ENCODE results near the gene WWC1.

The WWC1 gene

GRCh38 chr5:168311061-168311566 is 19.7 kb downstream of the WWC1 start:
- H3K9ac ChIP-seq (ENCODE audit: low read length), result no peak overlapping the region
- peaks cover 9% of the 10 kb centered on the region; the same call in 1 of the 2 replicates for H3K27me3 ChIP-seq (ENCODE audit: control insufficient read depth, insufficient read depth, low read length)
- no peak overlapping the region for H3K27ac ChIP-seq (ENCODE audit: low read depth, low read length)
- no peak overlapping the region for H3K4me3 ChIP-seq (ENCODE audit: low read depth, low read length)
- no peaks in the 10 kb centered on the region for H3K36me3 ChIP-seq (ENCODE audit: control insufficient read depth, insufficient read depth, low read length)
- no peaks in the 10 kb centered on the region for H3K9me3 ChIP-seq (ENCODE audit: control insufficient read depth, insufficient read depth, low read depth, low read length)
- H3K4me1 ChIP-seq (ENCODE audit: control insufficient read depth, insufficient read depth, low read length), result peaks cover 17% of the 10 kb centered on the region

- no peaks in the 10 kb centered on the region for H3K9me3 ChIP-seq (ENCODE audit: control insufficient read depth, insufficient read depth, low read depth, low read length)
- peaks cover 9% of the 10 kb centered on the region; the same call in 1 of the 2 replicates for H3K27me3 ChIP-seq (ENCODE audit: control insufficient read depth, insufficient read depth, low read length)
- H3K36me3 ChIP-seq (ENCODE audit: control insufficient read depth, insufficient read depth, low read length), result no peaks in the 10 kb centered on the region
- H3K9ac ChIP-seq (ENCODE audit: low read length), result no peak overlapping the region
- peaks cover 29% of the 10 kb centered on the region for H3K4me1 ChIP-seq (ENCODE audit: control insufficient read depth, insufficient read depth, low read length)
- H3K4me3 ChIP-seq (ENCODE audit: low read depth, low read length), result no peak overlapping the region
- H3K27ac ChIP-seq (ENCODE audit: low read depth, low read length), result no peak overlapping the region
Measured at GRCh38 chr5:168312606-168313295, 21.3 kb downstream of the WWC1 start.

GRCh38 chr5:168313596-168314204 is 22.3 kb downstream of the WWC1 start:
- Histone ChIP-seq H3K27ac (ENCODE audit: low read depth, low read length) (no peak overlapping the region), H3K4me3 (ENCODE audit: low read depth, low read length) (no peak overlapping the region), H3K27me3 (ENCODE audit: control insufficient read depth, insufficient read depth, low read length) (no peaks in the 10 kb centered on the region), H3K4me1 (ENCODE audit: control insufficient read depth, insufficient read depth, low read length) (peaks cover 29% of the 10 kb centered on the region), H3K9me3 (ENCODE audit: control insufficient read depth, insufficient read depth, low read depth, low read length) (no peaks in the 10 kb centered on the region), H3K9ac (ENCODE audit: low read length) (no peak overlapping the region), H3K36me3 (ENCODE audit: control insufficient read depth, insufficient read depth, low read length) (no peaks in the 10 kb centered on the region)

GRCh38 chr5:168314735-168315411 is 23.4 kb downstream of the WWC1 start:
- peaks cover 29% of the 10 kb centered on the region for H3K4me1 ChIP-seq (ENCODE audit: control insufficient read depth, insufficient read depth, low read length)
- H3K9me3 ChIP-seq (ENCODE audit: control insufficient read depth, insufficient read depth, low read depth, low read length), result no peaks in the 10 kb centered on the region
- H3K4me3 ChIP-seq (ENCODE audit: low read depth, low read length), result no peak overlapping the region
- H3K9ac ChIP-seq (ENCODE audit: low read length), result no peak overlapping the region
- H3K36me3 ChIP-seq (ENCODE audit: control insufficient read depth, insufficient read depth, low read length), result no peaks in the 10 kb centered on the region
- H3K27ac ChIP-seq (ENCODE audit: low read depth, low read length), result no peak overlapping the region
- H3K27me3 ChIP-seq (ENCODE audit: control insufficient read depth, insufficient read depth, low read length), result no peaks in the 10 kb centered on the region

GRCh38 chr5:168315416-168316138 is 24.1 kb downstream of the WWC1 start:
- Histone ChIP-seq H3K4me3 (ENCODE audit: low read depth, low read length) (no peak overlapping the region), H3K9me3 (ENCODE audit: control insufficient read depth, insufficient read depth, low read depth, low read length) (no peaks in the 10 kb centered on the region), H3K36me3 (ENCODE audit: control insufficient read depth, insufficient read depth, low read length) (no peaks in the 10 kb centered on the region), H3K27ac (ENCODE audit: low read depth, low read length) (no peak overlapping the region), H3K4me1 (ENCODE audit: control insufficient read depth, insufficient read depth, low read length) (peaks cover 32% of the 10 kb centered on the region), H3K27me3 (ENCODE audit: control insufficient read depth, insufficient read depth, low read length) (no peaks in the 10 kb centered on the region), H3K9ac (ENCODE audit: low read length) (no peak overlapping the region)

- Histone ChIP-seq H3K36me3 (ENCODE audit: control insufficient read depth, insufficient read depth, low read length) (no peaks in the 10 kb centered on the region), H3K27ac (ENCODE audit: low read depth, low read length) (no peak overlapping the region), H3K27me3 (ENCODE audit: control insufficient read depth, insufficient read depth, low read length) (no peaks in the 10 kb centered on the region), H3K9me3 (ENCODE audit: control insufficient read depth, insufficient read depth, low read depth, low read length) (no peaks in the 10 kb centered on the region), H3K4me1 (ENCODE audit: control insufficient read depth, insufficient read depth, low read length) (peaks cover 37% of the 10 kb centered on the region), H3K4me3 (ENCODE audit: low read depth, low read length) (no peak overlapping the region), H3K9ac (ENCODE audit: low read length) (no peak overlapping the region)
Measured at GRCh38 chr5:168316139-168316578, 24.7 kb downstream of the WWC1 start.

GRCh38 chr5:168317096-168317520 is 25.7 kb downstream of the WWC1 start:
- Histone ChIP-seq H3K4me1 (ENCODE audit: control insufficient read depth, insufficient read depth, low read length) (peaks cover 37% of the 10 kb centered on the region), H3K9me3 (ENCODE audit: control insufficient read depth, insufficient read depth, low read depth, low read length) (no peaks in the 10 kb centered on the region), H3K36me3 (ENCODE audit: control insufficient read depth, insufficient read depth, low read length) (no peaks in the 10 kb centered on the region), H3K27ac (ENCODE audit: low read depth, low read length) (no peak overlapping the region), H3K27me3 (ENCODE audit: control insufficient read depth, insufficient read depth, low read length) (no peaks in the 10 kb centered on the region), H3K9ac (ENCODE audit: low read length) (no peak overlapping the region), H3K4me3 (ENCODE audit: low read depth, low read length) (no peak overlapping the region)

GRCh38 chr5:168317521-168318147 is 26.2 kb downstream of the WWC1 start:
- H3K36me3 ChIP-seq (ENCODE audit: control insufficient read depth, insufficient read depth, low read length), result no peaks in the 10 kb centered on the region
- H3K4me3 ChIP-seq (ENCODE audit: low read depth, low read length), result no peak overlapping the region
- no peaks in the 10 kb centered on the region for H3K27me3 ChIP-seq (ENCODE audit: control insufficient read depth, insufficient read depth, low read length)
- no peaks in the 10 kb centered on the region for H3K9me3 ChIP-seq (ENCODE audit: control insufficient read depth, insufficient read depth, low read depth, low read length)
- H3K4me1 ChIP-seq (ENCODE audit: control insufficient read depth, insufficient read depth, low read length), result peaks cover 37% of the 10 kb centered on the region
- H3K27ac ChIP-seq (ENCODE audit: low read depth, low read length), result no peak overlapping the region
- no peak overlapping the region for H3K9ac ChIP-seq (ENCODE audit: low read length)

GRCh38 chr5:168318240-168318639 is 26.8 kb downstream of the WWC1 start:
- Histone ChIP-seq H3K9ac (ENCODE audit: low read length) (no peak overlapping the region), H3K36me3 (ENCODE audit: control insufficient read depth, insufficient read depth, low read length) (no peaks in the 10 kb centered on the region), H3K9me3 (ENCODE audit: control insufficient read depth, insufficient read depth, low read depth, low read length) (no peaks in the 10 kb centered on the region), H3K4me3 (ENCODE audit: low read depth, low read length) (no peak overlapping the region), H3K27me3 (ENCODE audit: control insufficient read depth, insufficient read depth, low read length) (no peaks in the 10 kb centered on the region), H3K4me1 (ENCODE audit: control insufficient read depth, insufficient read depth, low read length) (peaks cover 37% of the 10 kb centered on the region), H3K27ac (ENCODE audit: low read depth, low read length) (no peak overlapping the region)

- Histone ChIP-seq H3K36me3 (ENCODE audit: control insufficient read depth, insufficient read depth, low read length) (no peaks in the 10 kb centered on the region), H3K9ac (ENCODE audit: low read length) (no peak overlapping the region), H3K4me1 (ENCODE audit: control insufficient read depth, insufficient read depth, low read length) (peaks cover 35% of the 10 kb centered on the region), H3K9me3 (ENCODE audit: control insufficient read depth, insufficient read depth, low read depth, low read length) (no peaks in the 10 kb centered on the region), H3K4me3 (ENCODE audit: low read depth, low read length) (no peak overlapping the region), H3K27ac (ENCODE audit: low read depth, low read length) (no peak overlapping the region), H3K27me3 (ENCODE audit: control insufficient read depth, insufficient read depth, low read length) (no peaks in the 10 kb centered on the region)
Measured at GRCh38 chr5:168319774-168320173, 28.3 kb downstream of the WWC1 start.
